ENCODE results near the gene HBS1L. TPM values are rescaled to one million over a fixed set of nuclear protein-coding genes. Genes with fewer than 3 reads are reported as not detected.

The HBS1L gene
- total RNA-seq = 100 to 1,000 TPM; 137 to 215 TPM

DNA sequence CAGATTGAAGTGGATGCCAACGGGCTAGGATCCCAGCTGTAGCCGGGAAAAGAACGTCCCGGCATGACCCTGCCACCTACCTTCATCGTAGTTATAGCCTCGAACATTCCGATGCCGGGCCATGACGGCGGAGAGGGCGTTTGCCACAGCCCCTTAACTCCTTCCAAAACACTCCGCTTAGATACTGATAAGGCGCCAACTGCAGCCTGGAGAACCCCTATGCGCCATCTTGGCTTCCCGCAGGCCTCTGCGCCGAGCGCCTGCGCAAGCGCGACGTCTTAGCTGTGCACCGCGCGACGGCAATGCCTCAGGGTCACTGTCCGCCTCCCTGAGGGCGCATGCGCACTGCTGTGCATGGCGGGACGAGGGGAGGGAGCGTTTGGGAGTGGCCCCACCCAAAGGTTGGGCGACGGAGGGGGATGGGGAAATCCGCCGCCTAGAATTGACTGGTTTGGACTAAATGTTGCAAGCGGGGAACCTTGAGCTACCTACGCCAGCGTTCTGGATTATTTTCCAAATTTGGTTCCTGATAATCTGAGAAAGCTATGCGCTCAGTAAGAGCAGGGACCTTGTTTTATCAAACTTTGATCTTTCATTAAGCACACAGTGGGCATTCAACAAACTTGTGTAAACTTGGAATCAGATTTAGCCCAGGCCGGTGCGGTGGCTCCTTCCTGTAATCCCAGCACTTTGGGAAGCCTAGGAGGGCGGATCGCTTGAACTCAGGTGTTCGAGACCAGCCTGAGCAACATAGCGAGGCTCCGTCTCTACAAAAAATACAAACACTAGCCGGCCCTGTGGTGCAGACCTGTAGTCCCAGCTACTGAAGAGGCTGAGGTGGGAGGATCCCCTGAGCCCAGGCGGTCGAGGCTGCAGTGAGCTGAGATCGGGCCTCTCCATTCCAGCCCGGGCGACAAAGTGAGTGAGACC, at the start of gene HBS1L:
Gene HBS1L, minus strand, starts transcription at position 254 of the 930 bp plus-strand sequence. Its CDS starts 131 bp downstream, at position 123.
- peak; percentile 99 for DNase-seq (ENCODE audit: low spot score)
- H3K36me3 Mint-ChIP-seq = peaks cover 18% of the 10 kb centered on the region
- H3K4me1 Mint-ChIP-seq (ENCODE audit: low read depth in 2 of 2) = peaks cover 33 to 37% of the 10 kb centered on the region in 2 donors
- peak within 1 kb of the TSS; percentile 97 to 99 for H3K27ac Mint-ChIP-seq
- peaks cover 0 to 4% of the 10 kb centered on the region in 2 donors for H3K27me3 Mint-ChIP-seq
- peak within 1 kb of the TSS; percentile 99 for H3K4me3 Mint-ChIP-seq
- no peaks in the 10 kb centered on the region for H3K9me3 Mint-ChIP-seq
- ATAC-seq = peak; percentile 99

DNA sequence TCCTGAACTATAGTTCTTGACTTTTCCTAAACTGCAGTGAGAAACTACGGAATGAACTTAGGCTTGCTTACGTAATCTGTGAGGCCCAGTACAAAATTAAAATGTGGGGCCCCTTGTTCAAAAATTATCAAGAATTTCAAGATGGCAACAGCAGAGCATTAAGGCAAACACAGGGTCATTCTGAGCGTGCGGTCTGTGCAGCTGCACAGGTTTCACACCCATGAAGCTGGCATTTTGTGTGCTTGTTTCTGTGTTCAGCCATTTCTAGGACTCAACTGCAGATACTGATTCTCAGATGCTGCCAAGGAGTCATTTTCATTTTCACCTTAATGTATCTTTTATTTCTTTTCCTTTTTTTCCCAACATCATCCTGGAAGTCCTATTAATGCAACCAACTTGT, 49.6 kb upstream of the HBS1L start:
- Mint-ChIP-seq H3K27me3 (peaks cover 0 to 6% of the 10 kb centered on the region in 2 donors), H3K27ac (peak overlapping the region in 1 of 2 donors; percentile 52), H3K4me3 (no peak overlapping the region), H3K4me1 (ENCODE audit: low read depth in 2 of 2) (peaks cover 5 to 13% of the 10 kb centered on the region in 2 donors), H3K36me3 (no peaks in the 10 kb centered on the region), H3K9me3 (no peaks in the 10 kb centered on the region)
- ATAC-seq (no peak), DNase-seq (ENCODE audit: low spot score) (no peak)

DNA sequence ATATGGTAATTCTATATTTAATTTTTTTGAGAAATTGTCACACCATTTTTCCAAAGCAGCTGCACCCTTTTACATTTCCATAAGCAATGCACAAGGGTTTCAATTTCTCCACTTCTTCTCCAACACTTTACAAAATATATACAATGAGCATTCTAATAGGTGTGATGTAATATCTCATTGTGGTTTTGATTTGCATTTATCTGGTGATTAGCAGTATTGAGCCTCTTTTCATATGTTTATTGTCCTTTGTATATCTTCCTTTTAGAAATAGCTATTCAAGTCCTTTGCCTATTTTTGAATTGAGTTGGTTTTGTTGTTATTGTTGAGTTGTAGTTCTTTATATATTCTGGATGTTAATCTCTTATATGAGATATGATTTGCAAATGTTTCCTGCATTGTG, 47.6 kb upstream of the HBS1L start:
- DNase-seq (ENCODE audit: low spot score) (no peak), ATAC-seq (no peak)
- Mint-ChIP-seq H3K36me3 (no peaks in the 10 kb centered on the region), H3K9me3 (no peaks in the 10 kb centered on the region), H3K27ac (no peak overlapping the region), H3K4me3 (no peak overlapping the region), H3K4me1 (ENCODE audit: low read depth in 2 of 2) (peaks cover 5 to 13% of the 10 kb centered on the region in 2 donors), H3K27me3 (peaks cover 0 to 6% of the 10 kb centered on the region in 2 donors)

DNA sequence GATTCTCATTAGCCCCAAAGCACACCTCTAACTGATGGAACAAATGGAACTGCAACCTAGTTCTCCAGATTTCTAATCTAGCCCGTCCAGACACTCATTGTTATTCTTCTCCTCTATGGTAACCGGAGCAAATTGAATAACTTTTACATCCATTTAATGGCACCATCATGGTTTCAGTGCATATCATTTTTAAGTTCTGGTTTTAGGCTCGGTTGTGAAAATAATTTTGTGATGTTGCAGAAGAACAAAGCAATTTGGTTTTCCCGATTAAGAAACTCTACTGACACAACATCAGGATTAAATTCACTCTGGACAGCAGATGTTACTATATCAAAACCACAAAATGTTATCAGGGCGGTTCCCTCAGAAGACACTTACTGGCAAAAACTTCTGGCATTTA, 42.5 kb upstream of the HBS1L start:
- H3K4me3 Mint-ChIP-seq = no peak overlapping the region
- no peaks in the 10 kb centered on the region for H3K36me3 Mint-ChIP-seq
- H3K4me1 Mint-ChIP-seq (ENCODE audit: low read depth in 2 of 2) = peaks cover 6 to 25% of the 10 kb centered on the region in 2 donors
- peaks cover 0 to 6% of the 10 kb centered on the region in 2 donors for H3K27me3 Mint-ChIP-seq
- ATAC-seq = no peak
- no peaks in the 10 kb centered on the region for H3K9me3 Mint-ChIP-seq
- no peak for DNase-seq (ENCODE audit: low spot score)
- H3K27ac Mint-ChIP-seq = no peak overlapping the region

DNA sequence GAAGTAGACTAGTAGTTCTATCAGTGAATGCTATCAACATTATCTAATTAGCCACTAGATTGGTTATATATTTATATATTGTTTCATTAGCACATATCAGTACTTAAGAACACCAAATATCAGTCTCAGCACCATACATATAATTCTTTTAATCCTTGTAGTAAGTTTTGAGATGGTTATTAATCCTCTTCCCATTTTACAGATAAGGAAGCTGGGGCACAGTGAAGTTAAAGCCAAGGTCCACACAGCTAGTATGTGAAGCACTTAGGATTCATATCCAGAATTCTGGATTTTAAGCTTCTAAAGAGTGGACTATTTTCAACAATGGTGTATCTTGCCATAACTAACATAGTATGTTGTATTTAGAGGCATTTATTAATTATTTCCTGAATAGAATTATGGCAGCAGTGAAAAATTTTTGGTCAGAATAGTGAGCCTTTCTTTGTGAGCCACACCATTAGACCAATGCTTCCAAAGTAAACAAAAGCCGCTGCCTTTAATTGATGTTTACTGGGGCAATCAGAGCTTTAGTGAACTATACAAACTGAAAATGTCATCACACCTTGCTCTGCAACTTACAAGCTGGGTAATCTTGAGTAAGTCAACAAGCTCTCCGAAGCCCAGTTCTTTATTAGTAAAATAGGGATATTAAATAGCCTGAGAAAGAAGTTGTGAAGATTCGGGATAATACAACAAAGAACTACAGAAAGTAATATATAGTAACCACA, 41.9 kb upstream of the HBS1L start:
- Mint-ChIP-seq H3K4me1 (ENCODE audit: low read depth in 2 of 2) (peaks cover 6 to 27% of the 10 kb centered on the region in 2 donors), H3K4me3 (no peak overlapping the region), H3K9me3 (no peaks in the 10 kb centered on the region), H3K36me3 (no peaks in the 10 kb centered on the region), H3K27me3 (peaks cover 0 to 6% of the 10 kb centered on the region in 2 donors), H3K27ac (no peak overlapping the region)
- DNase-seq (ENCODE audit: low spot score) = no peak
- no peak for ATAC-seq

DNA sequence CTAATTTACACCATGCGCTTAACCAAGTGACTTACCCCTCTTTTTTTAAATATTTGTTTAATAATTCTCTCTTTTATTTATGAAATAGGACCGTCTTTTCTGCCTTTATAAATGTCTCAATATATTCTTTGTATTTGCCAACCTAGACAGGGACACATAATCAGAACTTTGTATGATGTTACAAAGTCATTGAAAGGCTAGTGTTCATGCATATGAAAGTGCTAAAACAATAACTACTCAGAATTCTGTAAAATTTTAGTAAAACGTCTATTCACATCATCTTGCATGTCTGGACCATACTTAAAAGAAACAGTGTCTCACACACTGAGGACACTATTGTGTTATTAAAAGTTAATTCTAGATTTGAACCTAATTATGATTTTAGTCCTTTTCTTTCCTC, 41.1 kb upstream of the HBS1L start:
- Mint-ChIP-seq H3K4me3 (no peak overlapping the region), H3K4me1 (ENCODE audit: low read depth in 2 of 2) (peaks cover 8 to 33% of the 10 kb centered on the region in 2 donors), H3K27me3 (peaks cover 0 to 4% of the 10 kb centered on the region in 2 donors), H3K27ac (no peak overlapping the region), H3K36me3 (peaks cover 2% of the 10 kb centered on the region), H3K9me3 (no peaks in the 10 kb centered on the region)
- DNase-seq (ENCODE audit: low spot score) (no peak), ATAC-seq (no peak)

DNA sequence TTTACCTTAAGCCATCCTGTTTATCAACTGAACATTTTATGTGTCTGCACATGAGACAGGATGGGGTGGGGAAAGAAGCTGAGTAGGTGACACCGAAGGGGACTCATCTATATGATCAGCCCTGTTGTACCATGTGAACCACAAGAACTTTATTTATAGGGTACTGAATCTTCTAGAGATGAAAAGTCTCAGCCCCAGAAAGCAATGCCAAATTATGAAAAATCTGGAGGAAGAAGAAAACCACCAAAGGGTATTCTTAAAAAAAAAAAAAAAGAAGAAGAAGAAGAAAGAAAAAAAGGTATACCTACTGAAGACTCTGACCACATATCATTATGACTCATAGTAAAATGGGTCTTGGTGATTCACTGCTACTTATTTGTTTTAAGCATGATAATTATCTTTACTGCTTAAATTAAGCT, 39.8 kb upstream of the HBS1L start:
- Mint-ChIP-seq H3K9me3 (no peaks in the 10 kb centered on the region), H3K27me3 (peaks cover 0 to 4% of the 10 kb centered on the region in 2 donors), H3K4me3 (peak overlapping the region; percentile 44), H3K36me3 (peaks cover 4% of the 10 kb centered on the region), H3K27ac (peak overlapping the region; percentile 75 to 92), H3K4me1 (ENCODE audit: low read depth in 2 of 2) (peaks cover 12 to 40% of the 10 kb centered on the region in 2 donors)
- ATAC-seq (peak; percentile 86 to 94), DNase-seq (ENCODE audit: low spot score) (no peak)

DNA sequence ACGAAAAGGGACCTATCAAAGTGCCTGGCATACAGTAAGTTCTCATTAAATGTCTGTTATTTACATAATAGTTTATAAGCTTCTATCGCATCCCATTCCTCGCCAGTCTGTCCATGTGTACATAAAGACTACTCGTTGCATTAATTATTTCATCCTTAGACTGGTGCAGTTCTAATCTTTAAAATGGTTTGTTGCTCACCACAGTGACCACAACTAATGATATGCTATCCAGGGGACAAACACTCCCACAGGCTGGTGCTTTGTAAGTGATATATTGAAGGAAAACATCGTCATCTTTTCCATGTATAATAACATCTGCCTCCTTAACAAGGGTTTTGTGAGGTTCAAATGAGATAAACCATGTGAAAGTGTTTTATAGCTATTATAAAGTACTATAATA, 39.0 kb upstream of the HBS1L start:
- Mint-ChIP-seq H3K4me3 (no peak overlapping the region), H3K27me3 (no peaks in the 10 kb centered on the region), H3K4me1 (ENCODE audit: low read depth in 2 of 2) (peaks cover 21 to 48% of the 10 kb centered on the region in 2 donors), H3K9me3 (no peaks in the 10 kb centered on the region), H3K27ac (peak overlapping the region; percentile 2 to 75), H3K36me3 (peaks cover 4% of the 10 kb centered on the region)
- ATAC-seq = no peak
- no peak for DNase-seq (ENCODE audit: low spot score)

DNA sequence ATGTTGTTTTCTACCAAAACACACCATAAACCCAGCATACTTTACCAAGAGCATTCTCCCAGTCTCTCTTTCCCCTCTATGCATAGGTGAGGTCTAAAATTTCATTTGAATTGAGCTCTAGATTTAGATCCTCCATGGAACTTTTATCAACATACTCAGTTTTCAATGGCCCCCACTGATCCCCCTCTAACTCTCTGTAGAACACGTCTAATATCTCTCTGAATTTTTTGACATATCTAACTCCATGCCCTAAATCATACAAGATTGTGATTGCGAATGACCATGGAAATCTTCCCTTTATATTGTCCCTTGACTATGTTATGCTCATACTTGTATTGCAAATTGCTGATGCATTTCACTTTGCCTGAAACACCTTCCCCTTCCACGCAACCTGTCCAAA, 38.1 kb upstream of the HBS1L start:
- DNase-seq (ENCODE audit: low spot score) (no peak), ATAC-seq (no peak)
- Mint-ChIP-seq H3K9me3 (no peaks in the 10 kb centered on the region), H3K4me1 (ENCODE audit: low read depth in 2 of 2) (peaks cover 28 to 57% of the 10 kb centered on the region in 2 donors), H3K27me3 (no peaks in the 10 kb centered on the region), H3K27ac (peak overlapping the region; percentile 2 to 75), H3K36me3 (peaks cover 4% of the 10 kb centered on the region), H3K4me3 (no peak overlapping the region)

DNA sequence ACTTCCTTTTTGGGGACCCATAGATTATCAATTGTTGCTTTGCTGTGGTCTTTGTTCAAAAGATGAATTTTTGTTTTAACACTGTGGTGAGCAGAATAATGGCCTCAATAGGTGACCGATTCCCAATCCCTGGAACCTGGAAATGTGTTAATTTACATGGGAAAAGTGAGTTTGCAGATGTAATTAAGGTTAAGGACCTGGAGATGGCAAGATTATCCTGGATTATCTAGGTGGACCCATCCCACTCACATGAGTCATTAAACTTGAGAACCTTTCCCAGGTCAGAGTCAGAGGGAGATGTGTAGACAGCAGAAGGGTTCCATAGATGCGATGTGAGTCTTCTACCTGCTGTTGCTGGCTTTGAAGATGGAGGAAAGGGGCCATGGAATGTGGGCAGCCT, 36.2 kb upstream of the HBS1L start:
- Mint-ChIP-seq H3K36me3 (peaks cover 4% of the 10 kb centered on the region), H3K4me3 (no peak overlapping the region), H3K9me3 (no peaks in the 10 kb centered on the region), H3K4me1 (ENCODE audit: low read depth in 2 of 2) (peaks cover 41 to 76% of the 10 kb centered on the region in 2 donors), H3K27me3 (no peaks in the 10 kb centered on the region), H3K27ac (peak overlapping the region; percentile 70 to 86)
- DNase-seq (ENCODE audit: low spot score) (no peak), ATAC-seq (no peak)

DNA sequence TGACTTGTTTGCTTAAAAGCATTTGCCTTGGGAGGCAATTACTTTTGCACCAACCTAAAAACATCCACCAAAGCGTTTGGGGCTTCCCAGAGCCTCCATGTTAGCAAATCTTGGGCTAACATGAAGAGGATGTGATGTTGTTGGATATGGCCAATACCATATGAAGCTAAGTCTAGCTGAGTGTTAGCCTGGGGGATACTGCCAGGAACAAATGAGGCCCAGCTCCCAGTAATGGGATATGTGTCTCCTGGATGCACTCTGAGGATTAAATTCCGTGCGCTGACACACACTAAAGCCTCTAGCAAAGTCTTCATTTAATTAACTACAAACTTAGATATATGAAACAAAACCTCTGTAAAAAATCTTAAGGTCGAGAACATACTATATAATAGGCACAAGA, 35.3 kb upstream of the HBS1L start:
- Mint-ChIP-seq H3K9me3 (no peaks in the 10 kb centered on the region), H3K4me1 (ENCODE audit: low read depth in 2 of 2) (peaks cover 42 to 76% of the 10 kb centered on the region in 2 donors)
- ATAC-seq = no peak

DNA sequence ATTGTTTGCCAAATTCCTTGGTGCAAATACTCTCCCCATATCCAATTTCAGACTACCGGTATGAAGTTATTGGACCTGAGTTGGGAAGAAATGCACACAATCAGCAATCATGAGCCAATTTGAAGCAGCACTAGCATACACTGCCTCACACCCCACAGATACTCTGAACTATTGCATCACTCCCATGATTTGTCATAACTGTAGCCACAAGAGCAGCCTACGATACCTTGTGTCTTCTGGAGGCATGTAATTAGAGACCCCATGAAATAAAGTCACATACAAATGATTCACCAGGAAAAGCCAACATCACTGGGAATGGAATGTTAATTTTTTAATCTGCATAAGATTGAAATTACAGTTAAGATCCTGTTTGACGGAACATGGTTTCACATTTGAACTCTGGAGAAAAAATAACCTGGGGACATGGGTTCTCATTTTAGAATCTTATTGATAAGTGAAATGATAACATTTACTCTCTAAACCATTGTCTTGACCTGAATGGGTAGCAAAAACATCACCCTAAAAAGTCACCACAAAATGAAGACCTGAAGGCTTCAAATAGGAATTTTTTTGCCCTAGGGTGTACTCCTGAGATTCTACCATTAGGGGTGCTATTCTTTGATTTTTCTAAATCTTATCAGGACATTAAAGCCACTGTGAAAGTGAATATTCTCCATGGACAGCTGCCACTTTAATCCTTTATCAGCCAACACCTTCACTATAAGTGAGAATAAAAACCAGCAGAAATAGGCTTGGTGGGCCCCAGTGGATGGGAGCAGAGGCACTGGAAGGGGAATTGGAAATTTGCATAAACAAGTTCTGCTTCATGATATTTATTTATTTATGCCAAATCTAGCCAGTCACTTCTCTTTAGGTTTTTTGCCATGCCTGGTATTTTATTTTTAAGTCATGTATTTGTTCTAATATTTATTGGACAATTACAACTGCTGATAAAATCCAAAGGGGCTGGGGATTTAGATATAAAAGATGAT, 34.5 kb upstream of the HBS1L start:
- Mint-ChIP-seq H3K36me3 (peaks cover 4% of the 10 kb centered on the region), H3K27me3 (peaks cover 0 to 2% of the 10 kb centered on the region in 2 donors), H3K9me3 (no peaks in the 10 kb centered on the region), H3K4me3 (peak overlapping the region; percentile 73), H3K27ac (peak overlapping the region; percentile 86 to 89), H3K4me1 (ENCODE audit: low read depth in 2 of 2) (peaks cover 42 to 68% of the 10 kb centered on the region in 2 donors)
- DNase-seq (ENCODE audit: low spot score) (peak; percentile 74), ATAC-seq (peak; percentile 93)

More for the DNA sequence above, 35.3 kb upstream of the HBS1L start:
- Mint-ChIP-seq H3K27ac (peak overlapping the region; percentile 70 to 86), H3K27me3 (no peaks in the 10 kb centered on the region), H3K36me3 (peaks cover 4% of the 10 kb centered on the region), H3K4me3 (no peak overlapping the region)
- DNase-seq (ENCODE audit: low spot score) = no peak

DNA sequence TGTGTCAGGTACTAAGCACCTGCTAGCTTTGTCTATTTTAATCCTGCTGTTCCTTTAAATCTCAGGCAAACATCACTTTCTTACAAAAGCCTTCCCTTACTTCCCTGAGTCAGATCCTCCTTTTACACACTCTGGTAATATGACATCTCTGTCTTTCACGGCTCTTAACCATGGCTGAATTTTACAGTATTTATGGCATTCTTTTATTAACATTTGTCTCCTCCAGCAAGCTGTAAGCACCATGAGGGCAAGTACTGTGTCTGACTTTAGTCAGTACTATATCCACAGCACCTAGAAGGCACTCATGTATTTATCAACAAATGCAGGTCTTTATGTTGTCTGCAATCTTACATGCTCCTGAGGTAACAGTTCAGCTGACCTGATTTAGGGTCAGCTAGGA, 33.7 kb upstream of the HBS1L start:
- Mint-ChIP-seq H3K27me3 (peaks cover 0 to 2% of the 10 kb centered on the region in 2 donors), H3K36me3 (peaks cover 4% of the 10 kb centered on the region), H3K4me1 (ENCODE audit: low read depth in 2 of 2) (peaks cover 39 to 62% of the 10 kb centered on the region in 2 donors), H3K9me3 (no peaks in the 10 kb centered on the region), H3K4me3 (peak overlapping the region; percentile 73), H3K27ac (peak overlapping the region; percentile 86 to 89)
- DNase-seq (ENCODE audit: low spot score) (no peak), ATAC-seq (peak; percentile 37 to 41)
